Muscle of leg (tissue), 11 donors: Measurements from ENCODE around the gene PCNT. TPM values are rescaled to one million over a fixed set of nuclear protein-coding genes. Genes with fewer than 3 reads are reported as not detected.

Experiments
- DNase-seq: peaks from one replicate; pipeline ENCODE4 v3.0.0; 2013
- H3K27ac ChIP-seq: one replicate; pipeline ENCODE4 v1.5.1; 2013; ENCODE audit warnings: mild to moderate bottlenecking, low read length, control low read depth
- H3K27me3 ChIP-seq: one replicate; pipeline ENCODE4 v1.6.1; 2013; ENCODE audit warnings: low read length; ENCODE audit not compliant: control insufficient read depth, insufficient read depth
- H3K36me3 ChIP-seq: one replicate; pipeline ENCODE4 v1.6.1; 2013; ENCODE audit warnings: low read length; ENCODE audit not compliant: control insufficient read depth, insufficient read depth
- H3K4me1 ChIP-seq: one replicate; pipeline ENCODE4 v1.6.1; 2013; ENCODE audit warnings: low read length; ENCODE audit not compliant: control insufficient read depth, insufficient read depth
- H3K4me3 ChIP-seq: one replicate; pipeline ENCODE4 v1.5.1; 2013; ENCODE audit warnings: low read length, control low read depth
- H3K9me3 ChIP-seq: replicated peaks from 2 replicates; pipeline ENCODE4 v1.6.1; 2013; ENCODE audit warnings: low read depth, low read length; ENCODE audit not compliant: control insufficient read depth
- WGBS: methylation state at CpG from one replicate; pipeline ENCODE4 v1.1.5; 2013; ENCODE audit warnings: missing lambda C conversion rate; ENCODE audit not compliant: insufficient coverage; 5-methylcytosine and 5-hydroxymethylcytosine counted together
- polyA plus RNA-seq, 8 donors: library from polyadenylated mRNA; unstranded; fragments of 120-200 nt; gene quantifications; one replicate each; pipeline versions ENCODE4 v1.2.1 to v1.2.3, GENCODE V29; 2013; ENCODE audit warnings: inconsistent platforms in 1 of 8, low replicate concordance in 1 of 8; ENCODE audit not compliant: insufficient read length in 8 of 8, insufficient read depth in 1 of 8
- total RNA-seq: library from RNA; stranded (reverse); fragments of 120-200 nt; gene quantifications from one replicate; pipeline ENCODE4 v1.2.4, GENCODE V29; 2013

PCNT gene
- total and polyA plus RNA-seq, 9 donors, result 28.3 to 57.7 (median 47.3) TPM

GRCh38 chr21:46318464-46318845 is 5.5 kb upstream of the PCNT start:
- Histone ChIP-seq H3K27ac (no peak overlapping the region), H3K4me1 (peaks cover 23% of the 10 kb centered on the region), H3K4me3 (no peak overlapping the region), H3K36me3 (peaks cover 36% of the 10 kb centered on the region), H3K9me3 (no peaks in the 10 kb centered on the region), H3K27me3 (no peaks in the 10 kb centered on the region)
- DNase-seq, result no peak
- 100% methylated on average over 2 of the region's 4 CpGs for WGBS

DNA sequence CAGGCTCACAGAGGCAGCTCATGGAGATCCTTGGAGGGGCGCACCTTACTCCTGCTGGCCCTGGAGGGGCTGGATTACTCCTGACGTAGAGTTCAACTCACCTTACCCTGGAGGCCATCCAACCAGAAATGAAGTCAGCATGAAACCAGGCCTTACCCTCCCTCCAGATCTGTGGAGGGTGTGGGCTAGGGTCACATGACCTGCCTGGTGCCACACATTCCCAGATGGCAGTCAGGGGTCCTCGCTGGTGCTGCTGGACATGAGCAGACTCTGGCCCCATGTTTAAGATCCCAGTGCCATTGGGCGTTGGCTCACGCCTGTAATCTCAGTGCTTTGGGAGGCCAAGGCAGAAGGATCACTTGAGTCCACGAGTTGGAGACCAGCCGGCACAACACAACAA is 4.8 kb upstream of the PCNT start:
- H3K36me3 ChIP-seq, result peaks cover 31% of the 10 kb centered on the region
- H3K4me3 ChIP-seq, result no peak overlapping the region
- no peak for DNase-seq
- WGBS, result 92% methylated on average over 4 of the region's 7 CpGs
- no peaks in the 10 kb centered on the region for H3K27me3 ChIP-seq
- H3K27ac ChIP-seq, result no peak overlapping the region
- peaks cover 23% of the 10 kb centered on the region for H3K4me1 ChIP-seq
- no peaks in the 10 kb centered on the region for H3K9me3 ChIP-seq

GRCh38 chr21:46320331-46320801 is 3.6 kb upstream of the PCNT start:
- Histone ChIP-seq H3K36me3 (peaks cover 19% of the 10 kb centered on the region), H3K4me1 (peaks cover 25% of the 10 kb centered on the region), H3K9me3 (no peaks in the 10 kb centered on the region), H3K27ac (no peak overlapping the region), H3K27me3 (no peaks in the 10 kb centered on the region), H3K4me3 (no peak overlapping the region)
- no peak for DNase-seq
- WGBS, result 47% methylated on average over 2 of the region's 4 CpGs

DNA sequence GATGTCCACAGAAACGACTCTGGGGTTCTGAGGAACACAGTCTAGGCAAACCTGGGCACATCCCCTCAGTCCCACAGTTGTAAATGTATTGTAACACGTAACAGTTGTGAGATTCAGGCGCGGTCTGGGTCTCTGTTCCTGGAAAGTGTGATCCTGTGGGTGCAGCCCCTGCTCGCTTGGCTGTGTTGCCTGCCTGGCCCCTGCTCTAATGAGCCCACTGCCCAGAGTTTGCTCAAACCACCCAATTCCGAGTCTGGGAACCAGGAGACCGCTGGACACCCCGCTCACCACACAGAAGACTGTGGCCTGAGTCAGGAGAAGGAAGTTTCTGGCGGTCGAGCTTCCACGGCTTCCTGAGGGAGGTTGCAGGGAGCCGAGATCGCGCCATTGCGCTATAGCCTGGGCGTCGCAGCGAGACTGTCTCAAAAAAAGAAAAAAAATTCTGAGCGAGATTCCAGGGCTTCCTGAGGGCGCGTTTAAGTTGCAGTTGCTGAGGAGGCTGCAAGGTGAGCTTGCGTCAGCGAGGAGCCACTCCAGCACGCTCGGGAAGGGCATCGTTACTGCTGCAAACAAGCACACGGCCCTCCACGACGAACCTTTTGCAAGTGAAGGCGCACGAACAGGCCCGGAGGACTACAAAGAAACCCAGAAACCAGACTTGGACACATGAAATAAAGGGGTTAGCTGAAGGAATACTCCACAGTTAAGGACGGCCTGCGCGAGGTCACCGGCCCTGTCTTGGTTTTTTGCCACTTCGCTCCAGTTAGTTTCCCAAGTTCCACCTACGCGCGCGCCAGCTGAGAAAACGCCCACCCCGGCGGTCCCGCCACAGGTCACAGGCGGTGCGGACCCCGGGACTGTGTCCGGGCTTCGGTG is 1.4 kb upstream of the PCNT start:
- 0% methylated on average over 47 of the region's 50 CpGs for WGBS
- peaks cover 31% of the 10 kb centered on the region for H3K4me1 ChIP-seq
- H3K4me3 ChIP-seq, result peak overlapping the region; percentile 61
- H3K9me3 ChIP-seq, result no peaks in the 10 kb centered on the region
- H3K36me3 ChIP-seq, result peaks cover 15% of the 10 kb centered on the region
- H3K27me3 ChIP-seq, result no peaks in the 10 kb centered on the region
- no peak for DNase-seq
- no peak overlapping the region for H3K27ac ChIP-seq

GRCh38 chr21:46323227-46323709 is 688 bp upstream of the PCNT start:
- H3K4me1 ChIP-seq, result peaks cover 31% of the 10 kb centered on the region
- under 1% methylated on average over 31 of the region's 34 CpGs for WGBS
- peak; percentile 32 for DNase-seq

DNA sequence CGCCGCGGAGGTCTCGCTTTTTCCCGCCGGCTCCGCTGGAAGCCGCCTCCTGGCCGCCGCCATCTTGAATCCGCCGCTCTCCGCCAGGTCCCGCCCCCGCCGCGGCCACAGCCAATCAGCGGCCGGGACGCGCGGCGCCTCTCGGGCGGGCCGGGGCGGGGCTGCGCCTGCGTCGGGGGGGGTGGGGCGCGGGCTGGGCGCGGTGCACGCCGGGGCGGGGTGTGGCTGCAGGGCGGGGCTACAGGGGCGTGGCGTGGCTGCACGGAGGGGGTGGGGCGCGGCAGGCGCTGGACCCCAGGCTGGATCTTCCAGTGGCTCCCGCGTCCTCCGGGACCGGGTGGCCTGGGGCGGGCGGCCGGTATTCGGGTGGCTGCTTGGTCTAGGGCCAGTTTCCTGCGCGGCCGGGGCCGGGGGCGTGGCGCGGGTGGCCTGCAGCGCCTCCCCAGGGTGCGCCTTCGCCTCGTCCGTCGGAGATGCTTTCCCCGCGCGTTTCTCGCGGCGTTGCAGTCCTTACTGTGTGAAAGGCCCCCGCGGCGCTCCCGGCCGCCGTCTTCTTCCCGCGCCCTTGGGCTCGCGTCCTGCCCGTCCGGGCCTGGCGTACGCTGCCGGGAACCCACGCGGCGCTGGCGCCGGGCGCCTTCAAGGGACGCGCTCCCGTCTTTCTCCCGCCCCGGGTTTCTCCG is 575 bp downstream of the PCNT start:
- 0% methylated on average over 78 of the region's 98 CpGs for WGBS
- H3K4me1 ChIP-seq, result peaks cover 31% of the 10 kb centered on the region
- no peaks in the 10 kb centered on the region for H3K27me3 ChIP-seq
- peak overlapping the region; percentile 100 for H3K4me3 ChIP-seq
- H3K27ac ChIP-seq, result peak overlapping the region; percentile 99
- H3K9me3 ChIP-seq, result no peaks in the 10 kb centered on the region
- DNase-seq, result peak; percentile 93
- H3K36me3 ChIP-seq, result peaks cover 20% of the 10 kb centered on the region

More at GRCh38 chr21:46323227-46323709, 688 bp upstream of the PCNT start:
- H3K36me3 ChIP-seq, result peaks cover 21% of the 10 kb centered on the region
- no peaks in the 10 kb centered on the region for H3K27me3 ChIP-seq
- H3K4me3 ChIP-seq, result peak overlapping the region; percentile 61
- H3K27ac ChIP-seq, result peak overlapping the region; percentile 0
- H3K9me3 ChIP-seq, result no peaks in the 10 kb centered on the region

GRCh38 chr21:46325073-46325912 is 1.3 kb downstream of the PCNT start:
- Histone ChIP-seq H3K4me1 (peaks cover 31% of the 10 kb centered on the region), H3K4me3 (peak overlapping the region; percentile 69), H3K27ac (peak overlapping the region; percentile 77), H3K27me3 (no peaks in the 10 kb centered on the region), H3K36me3 (peaks cover 27% of the 10 kb centered on the region), H3K9me3 (no peaks in the 10 kb centered on the region)
- WGBS, result 8% methylated on average over 42 of the region's 43 CpGs
- DNase-seq, result peak; percentile 51

DNA sequence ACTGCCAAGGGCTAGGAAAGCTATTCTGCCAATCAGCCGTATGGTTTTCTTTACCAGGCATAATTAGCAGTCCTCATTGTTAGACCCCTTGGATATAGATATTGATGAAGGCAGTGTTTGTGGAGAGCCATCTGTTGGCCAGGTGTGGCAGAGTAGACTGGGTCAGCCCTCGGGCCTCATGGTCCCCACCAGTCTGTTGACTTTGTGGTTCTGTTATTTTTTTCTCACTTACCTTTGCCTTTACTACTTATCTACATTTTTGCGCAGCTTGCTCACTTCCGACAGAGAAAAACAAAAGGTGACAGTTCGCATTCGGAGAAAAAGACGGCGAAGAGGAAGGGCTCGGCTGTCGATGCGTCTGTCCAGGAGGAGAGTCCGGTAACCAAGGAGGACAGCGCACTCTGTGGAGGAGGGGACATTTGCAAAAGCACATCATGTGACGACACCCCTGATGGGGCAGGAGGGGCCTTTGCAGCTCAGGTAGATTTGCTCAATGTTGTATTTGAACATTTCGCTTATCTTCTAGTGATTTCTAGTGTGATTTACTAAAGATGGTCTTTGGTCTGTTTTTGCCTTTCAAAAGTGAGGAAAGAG is 2.3 kb downstream of the PCNT start:
- no peak overlapping the region for H3K4me3 ChIP-seq
- no peaks in the 10 kb centered on the region for H3K9me3 ChIP-seq
- H3K36me3 ChIP-seq, result peaks cover 29% of the 10 kb centered on the region
- peaks cover 29% of the 10 kb centered on the region for H3K4me1 ChIP-seq
- no peak overlapping the region for H3K27ac ChIP-seq
- H3K27me3 ChIP-seq, result no peaks in the 10 kb centered on the region
- no peak for DNase-seq
- WGBS, result 88% methylated on average over 13 of the region's 15 CpGs

DNA sequence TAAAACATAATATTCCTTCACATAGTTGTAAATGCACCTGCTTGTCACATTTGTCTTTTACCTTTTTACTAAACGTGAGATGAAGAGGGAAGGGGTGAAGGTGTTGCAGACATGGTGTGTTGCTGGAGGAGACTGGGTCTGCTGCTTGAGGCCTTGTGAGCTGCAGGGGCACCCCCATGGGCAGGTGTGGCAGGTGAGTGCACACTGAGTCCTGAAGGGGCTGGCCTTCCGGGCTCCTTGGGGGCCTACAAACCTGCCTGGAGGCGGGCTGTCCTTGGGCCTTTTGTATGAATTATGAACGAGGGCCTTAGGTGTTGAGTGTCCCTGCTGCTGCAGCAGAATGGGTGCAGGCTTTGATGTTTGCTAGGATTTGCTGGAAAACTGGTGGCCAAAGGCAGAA is 3.8 kb downstream of the PCNT start:
- no peak overlapping the region for H3K27ac ChIP-seq
- H3K4me3 ChIP-seq, result no peak overlapping the region
- H3K4me1 ChIP-seq, result peaks cover 14% of the 10 kb centered on the region
- no peaks in the 10 kb centered on the region for H3K27me3 ChIP-seq
- WGBS, result 90% methylated on average over 2 of the region's 4 CpGs
- peaks cover 39% of the 10 kb centered on the region for H3K36me3 ChIP-seq
- DNase-seq, result no peak
- H3K9me3 ChIP-seq, result no peaks in the 10 kb centered on the region
